GM12878 (cell line): ENCODE data around the gene RRBP1. TPM values are rescaled to one million over a fixed set of nuclear protein-coding genes. Genes with fewer than 3 reads are reported as not detected.

ENCODE experiments used
- ATAC-seq: fragments of 200-7000 bp; cut with Tn5 transposase; 3 replicates; pipeline ENCODE4 v1.9.1; 2020; ENCODE audit warnings: mild to moderate bottlenecking, moderate library complexity
- BruUV-seq: library from RNA; stranded (reverse); fragments of 400-500 nt; replicated peaks from 2 replicates; lab custom pipeline; 2021; lab: Mats Ljungman, UMichigan
- CTCF ChIA-PET: fragments of 300-600 bp; sonication (Branson Sonifier 250); formaldehyde crosslinking; extraction: SDS; loops from one replicate; lab custom pipeline; 2021; ENCODE audit warnings: inconsistent platforms; lab: Yijun Ruan, JAX
- POLR2A ChIA-PET: fragments of 350-600 bp; formaldehyde crosslinking; extraction: SDS; loops from one replicate; lab custom pipeline; 2021; ENCODE audit warnings: inconsistent platforms; lab: Charles Lee
- RAD21 ChIA-PET: fragments of 300-600 bp; sonication (Branson Sonifier 250); formaldehyde crosslinking; loops from one replicate; lab custom pipeline; 2023; ENCODE audit warnings: antibody characterized with exemption; ENCODE audit not compliant: unreplicated experiment; lab: Charles Lee
- SMC1A ChIA-PET: fragments of 300-600 bp; sonication (Branson Sonifier 250); formaldehyde crosslinking; loops from one replicate; lab custom pipeline; 2023; ENCODE audit not compliant: unreplicated experiment, uncharacterized antibody; lab: Charles Lee
- DNase-seq: peaks from one replicate; pipeline ENCODE4 v3.0.0-alpha.2; 2011; ENCODE audit warnings: low read depth, low spot score
- FAIRE-seq: peaks from 3 replicates; lab custom pipeline; 2011; peaks lifted over from hg19 to GRCh38; lab: Jason Lieb, UNC
- H2AFZ ChIP-seq: 2 replicates; pipeline ENCODE4 v1.6.0; 2011; ENCODE audit warnings: low read depth, low read length, control low read depth; ENCODE audit not compliant: control insufficient read depth
- H3K27ac ChIP-seq: 2 replicates; pipeline ENCODE4 v1.5.1; 2011; ENCODE audit warnings: control low read depth; ENCODE audit not compliant: control insufficient read depth, insufficient read depth
- H3K27me3 ChIP-seq, 2 experiments: replicated peaks in 1 of 2; 2 replicates each; pipeline versions ENCODE4 v1.6.0 to v1.6.1; 2011; ENCODE audit warnings: low read length in 1 of 2; ENCODE audit not compliant: control insufficient read depth in 2 of 2, insufficient read depth in 2 of 2
- H3K36me3 ChIP-seq, 2 experiments: 2 replicates each; pipeline ENCODE4 v1.5.1; 2011; ENCODE audit warnings: low read length in 1 of 2; ENCODE audit not compliant: control insufficient read depth in 2 of 2, insufficient read depth in 2 of 2
- H3K4me1 ChIP-seq: 2 replicates; pipeline ENCODE4 v1.6.1; 2011; ENCODE audit warnings: mild to moderate bottlenecking, low read length, moderate library complexity, mixed read lengths; ENCODE audit not compliant: control insufficient read depth, insufficient read depth
- H3K4me2 ChIP-seq: 2 replicates; pipeline ENCODE4 v1.6.0; 2011; ENCODE audit warnings: control low read depth; ENCODE audit not compliant: control insufficient read depth, insufficient read depth
- H3K4me3 ChIP-seq: fragments of 200-600 bp; sonication (generic); 2 replicates; pipeline ENCODE4 v1.5.1; 2016
- H3K79me2 ChIP-seq: 2 replicates; pipeline ENCODE4 v1.6.0; 2011; ENCODE audit warnings: low read length; ENCODE audit not compliant: control insufficient read depth, insufficient read depth
- H3K9ac ChIP-seq: 2 replicates; pipeline ENCODE4 v1.8.0; 2011; ENCODE audit warnings: low read length, control low read depth, mixed read lengths; ENCODE audit not compliant: control insufficient read depth, insufficient read depth
- H3K9me3 ChIP-seq: replicated peaks from 3 replicates; pipeline ENCODE4 v1.5.1; 2011; ENCODE audit warnings: mild to moderate bottlenecking, low read length; ENCODE audit not compliant: control insufficient read depth, insufficient read depth
- H4K20me1 ChIP-seq: 2 replicates; pipeline ENCODE4 v1.6.0; 2011; ENCODE audit not compliant: control insufficient read depth, insufficient read depth
- EGR1 ChIP-seq, 2 experiments: IDR thresholded peaks; 1 replicate in 1 of 2; 2 replicates in 1 of 2; pipeline ENCODE4 v1.6.1; 2011 to 2012; ENCODE audit warnings: low read depth in 2 of 2, low read length in 2 of 2, borderline replicate concordance in 1 of 2, mild to moderate bottlenecking in 1 of 2, moderate library complexity in 1 of 2
- HDGF ChIP-seq: fragments of 450-650 bp; IDR thresholded peaks from 2 replicates; pipeline ENCODE4 v1.6.1; 2016; ENCODE audit warnings: antibody characterized with exemption
- NRF1 ChIP-seq: conservative IDR thresholded peaks from 2 replicates; pipeline ENCODE4 v1.6.1; 2011; ENCODE audit warnings: mild to moderate bottlenecking, low read depth, low read length, improper control_type of control experiment
- SMARCA5 ChIP-seq: fragments of 450-650 bp; IDR thresholded peaks from 2 replicates; pipeline ENCODE4 v1.6.1; 2017; ENCODE audit warnings: mild to moderate bottlenecking
- YY1 ChIP-seq: IDR thresholded peaks from 2 replicates; pipeline ENCODE4 v1.6.1; 2011; ENCODE audit warnings: low read depth, mild to moderate bottlenecking, low read length
- WGBS: methylation state at CpG from one replicate; pipeline ENCODE4 v1.1.6; 2016; ENCODE audit warnings: low lambda C conversion rate; ENCODE audit not compliant: insufficient replicate concordance, insufficient coverage; ENCODE audit errors: missing lambda C conversion rate; 5-methylcytosine and 5-hydroxymethylcytosine counted together
- in situ Hi-C: fragments of 300-500 bp; cut with MboI; formaldehyde crosslinking; loops from 9 replicates; pipeline ENCODE4 v1.14.3; 2018; ENCODE audit warnings: mixed read lengths
- intact Hi-C: fragments of 100-400 bp; cut with micrococcal nuclease; formaldehyde crosslinking; loops from one replicate; pipeline ENCODE4 v1.14.2; 2022; ENCODE audit not compliant: unreplicated experiment
- polyA plus RNA-seq, 11 experiments: library from polyadenylated mRNA; depleted of rRNA in 4 of 11; unstranded in 6 of 11; stranded (reverse) in 5 of 11; fragments of >200 nt; fragmentation: Nextera tagmentation in 4 of 11; fragmentation: Illumina TruSeq in 1 of 11; extraction: Ambion mirVana in 4 of 11; extraction: Trizol in 1 of 11; gene quantifications; 1 replicate in 1 of 11; 2 replicates in 10 of 11; pipeline versions ENCODE4 v1.2.1 to v1.2.3, GENCODE V29; 2011 to 2016; ENCODE audit warnings: inconsistent platforms in 2 of 11, missing spikeins in 2 of 11, low read depth in 1 of 11
- total RNA-seq, 4 experiments: library from RNA; depleted of rRNA in 3 of 4; stranded (reverse); fragments of >200 nt in 3 of 4; fragmentation: Illumina TruSeq in 1 of 4; extraction: Trizol in 1 of 4; gene quantifications; 2 replicates each; pipeline versions ENCODE4 v1.2.1 to v1.2.3, GENCODE V29; 2013 to 2021
- TF ChIP-seq, protein P1 (sequence below): IDR thresholded peaks from 2 replicates; pipeline ENCODE4 v1.6.1; 2011; ENCODE audit warnings: low read depth, mild to moderate bottlenecking, low read length, moderate library complexity, borderline replicate concordance; ENCODE audit errors: extremely low read depth
- TF ChIP-seq, protein P2 (sequence below): fragments of 150-350 bp; IDR thresholded peaks from 2 replicates; pipeline ENCODE4 v1.6.1; 2016; ENCODE audit warnings: low read depth, low read length

RRBP1 gene
- total and polyA plus RNA-seq, 10 of the 15 experiments (the other 5 are each of a cell fraction or from before 2014, with no cell fraction given), result 1.2 to 57.4 (median 24.6) TPM

DNA sequence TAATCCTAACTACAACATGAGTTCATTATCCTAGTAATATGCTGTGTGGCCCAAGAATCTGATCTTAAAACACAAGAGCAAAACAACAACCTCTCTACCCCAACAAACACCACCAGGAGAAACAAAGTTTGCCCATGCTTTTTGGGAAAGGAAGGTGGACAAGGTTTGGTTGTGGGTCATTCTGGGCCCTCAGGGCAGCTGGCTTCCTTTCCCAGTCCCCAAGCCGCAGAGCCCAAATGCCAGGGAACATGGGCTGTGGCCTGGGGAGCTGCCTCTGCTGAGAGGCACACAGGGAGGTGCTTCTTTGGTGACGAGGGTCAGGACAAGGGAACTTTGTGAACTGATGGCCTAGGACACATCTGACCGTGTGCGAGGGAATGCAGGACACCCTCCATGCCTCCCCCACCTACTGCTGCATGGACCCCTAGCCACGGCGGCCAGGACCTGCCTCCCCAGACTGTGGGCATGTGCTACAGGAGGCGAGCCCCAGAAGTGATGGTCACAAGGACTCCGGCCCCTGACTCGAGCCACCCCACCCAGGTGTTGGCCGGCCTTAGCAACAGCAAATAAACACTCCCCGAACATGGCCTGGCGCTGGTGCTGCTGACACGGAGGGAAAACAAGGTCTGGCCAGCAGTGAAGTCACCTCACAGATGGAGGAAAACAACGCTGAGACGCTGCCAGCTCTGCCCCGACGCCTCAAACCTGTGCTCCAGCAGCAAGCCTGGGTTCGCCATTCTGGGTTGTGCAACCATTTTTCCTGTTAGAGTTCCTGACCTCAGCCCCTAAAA lies 55.6 kb downstream of the RRBP1 start:
- H3K79me2 ChIP-seq, result no peaks in the 10 kb centered on the region
- ChIA-PET POLR2A (no interaction called here), CTCF (no interaction called here), RAD21 (no interaction called here), SMC1A (no interaction called here)
- no peak overlapping the region for H3K27ac ChIP-seq
- no peak for TF ChIP-seq SMARCA5
- TF ChIP-seq YY1, result no peak
- no peak for TF ChIP-seq EGR1 (IDR thresholded peaks at IDR 0.05; ENCODE audit: borderline replicate concordance in 1 of 2, low read depth in 2 of 2, low read length in 2 of 2)
- TF ChIP-seq, protein P1, sequence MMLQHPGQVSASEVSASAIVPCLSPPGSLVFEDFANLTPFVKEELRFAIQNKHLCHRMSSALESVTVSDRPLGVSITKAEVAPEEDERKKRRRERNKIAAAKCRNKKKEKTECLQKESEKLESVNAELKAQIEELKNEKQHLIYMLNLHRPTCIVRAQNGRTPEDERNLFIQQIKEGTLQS, result no peak
- TF ChIP-seq NRF1, result no peak
- TF ChIP-seq, protein P2, sequence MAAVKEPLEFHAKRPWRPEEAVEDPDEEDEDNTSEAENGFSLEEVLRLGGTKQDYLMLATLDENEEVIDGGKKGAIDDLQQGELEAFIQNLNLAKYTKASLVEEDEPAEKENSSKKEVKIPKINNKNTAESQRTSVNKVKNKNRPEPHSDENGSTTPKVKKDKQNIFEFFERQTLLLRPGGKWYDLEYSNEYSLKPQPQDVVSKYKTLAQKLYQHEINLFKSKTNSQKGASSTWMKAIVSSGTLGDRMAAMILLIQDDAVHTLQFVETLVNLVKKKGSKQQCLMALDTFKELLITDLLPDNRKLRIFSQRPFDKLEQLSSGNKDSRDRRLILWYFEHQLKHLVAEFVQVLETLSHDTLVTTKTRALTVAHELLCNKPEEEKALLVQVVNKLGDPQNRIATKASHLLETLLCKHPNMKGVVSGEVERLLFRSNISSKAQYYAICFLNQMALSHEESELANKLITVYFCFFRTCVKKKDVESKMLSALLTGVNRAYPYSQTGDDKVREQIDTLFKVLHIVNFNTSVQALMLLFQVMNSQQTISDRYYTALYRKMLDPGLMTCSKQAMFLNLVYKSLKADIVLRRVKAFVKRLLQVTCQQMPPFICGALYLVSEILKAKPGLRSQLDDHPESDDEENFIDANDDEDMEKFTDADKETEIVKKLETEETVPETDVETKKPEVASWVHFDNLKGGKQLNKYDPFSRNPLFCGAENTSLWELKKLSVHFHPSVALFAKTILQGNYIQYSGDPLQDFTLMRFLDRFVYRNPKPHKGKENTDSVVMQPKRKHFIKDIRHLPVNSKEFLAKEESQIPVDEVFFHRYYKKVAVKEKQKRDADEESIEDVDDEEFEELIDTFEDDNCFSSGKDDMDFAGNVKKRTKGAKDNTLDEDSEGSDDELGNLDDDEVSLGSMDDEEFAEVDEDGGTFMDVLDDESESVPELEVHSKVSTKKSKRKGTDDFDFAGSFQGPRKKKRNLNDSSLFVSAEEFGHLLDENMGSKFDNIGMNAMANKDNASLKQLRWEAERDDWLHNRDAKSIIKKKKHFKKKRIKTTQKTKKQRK, result no peak
- TF ChIP-seq HDGF, result no peak
- no peaks in the 10 kb centered on the region for H3K27me3 ChIP-seq
- H4K20me1 ChIP-seq, result no peaks in the 10 kb centered on the region
- H3K9me3 ChIP-seq, result no peaks in the 10 kb centered on the region
- DNase-seq (no peak), ATAC-seq (no peak), FAIRE-seq (no peak)
- no peak overlapping the region for H3K9ac ChIP-seq
- H3K4me2 ChIP-seq, result no peak overlapping the region
- peaks cover 11 to 20% of the 10 kb centered on the region in 2 experiments for H3K36me3 ChIP-seq
- H3K4me3 ChIP-seq, result no peak overlapping the region
- TSS peak; percentile 42 for BruUV-seq
- no peaks in the 10 kb centered on the region for H3K4me1 ChIP-seq
- H2AFZ ChIP-seq, result no peak overlapping the region
- 96% methylated on average over 18 of the region's 18 CpGs for WGBS
- in situ Hi-C loops, result no loop called here
- intact Hi-C loops, result no loop called here
